LNCaP clone FGC (cell line): ENCODE measurements around the gene LDLRAD3.

Experiments used
- DNase-seq: peaks from one replicate; pipeline ENCODE4 v3.0.0-alpha.2; 2011; ENCODE audit warnings: low read depth
- H3K4me3 ChIP-seq: 2 replicates; pipeline ENCODE4 v1.5.1; 2011; ENCODE audit warnings: mild to moderate bottlenecking, low read depth, low read length, control low read depth
- CTCF ChIP-seq: IDR thresholded peaks from 2 replicates; pipeline ENCODE4 v1.5.1; 2012; ENCODE audit warnings: mild to moderate bottlenecking; ENCODE audit not compliant: control insufficient read depth, insufficient read depth; ENCODE audit errors: extremely low read depth

Gene LDLRAD3

GRCh38 chr11:36029616-36030015 lies 85.8 kb downstream of the LDLRAD3 start:
- no peak for TF ChIP-seq CTCF
- H3K4me3 ChIP-seq = no peak overlapping the region
- no peak for DNase-seq

GRCh38 chr11:36030731-36031281 lies 86.9 kb downstream of the LDLRAD3 start:
- no peak for TF ChIP-seq CTCF
- DNase-seq = no peak
- H3K4me3 ChIP-seq = no peak overlapping the region

GRCh38 chr11:36033082-36033751 lies 89.4 kb downstream of the LDLRAD3 start:
- no peak for DNase-seq
- H3K4me3 ChIP-seq = no peak overlapping the region
- no peak for TF ChIP-seq CTCF

- no peak for TF ChIP-seq CTCF
- no peak for DNase-seq
- no peak overlapping the region for H3K4me3 ChIP-seq
Observed at GRCh38 chr11:36033936-36034335, 90.1 kb downstream of the LDLRAD3 start.

GRCh38 chr11:36034551-36035331 lies 90.9 kb downstream of the LDLRAD3 start:
- no peak for TF ChIP-seq CTCF
- DNase-seq = peak; percentile 47

GRCh38 chr11:36035454-36035853 lies 91.6 kb downstream of the LDLRAD3 start:
- H3K4me3 ChIP-seq = no peak overlapping the region
- TF ChIP-seq CTCF = no peak
- DNase-seq = peak; percentile 65

More at GRCh38 chr11:36034551-36035331, 90.9 kb downstream of the LDLRAD3 start:
- no peak overlapping the region for H3K4me3 ChIP-seq
